Neuronal stem cell (in vitro differentiated cells): ENCODE data around the gene APH1A.

Experiments used
- DNase-seq: peaks from one replicate; pipeline ENCODE4 v3.0.0-alpha.2; 2013; ENCODE audit warnings: low spot score
- H2AFZ ChIP-seq: one replicate; pipeline ENCODE4 v1.6.1; 2013; ENCODE audit warnings: mild to moderate bottlenecking, low read length, inconsistent platforms
- H2AK5ac ChIP-seq: 2 replicates; pipeline ENCODE4 v1.6.1; 2013; ENCODE audit warnings: low read depth, mild to moderate bottlenecking, inconsistent platforms, low read length, moderate library complexity, mixed read lengths
- H2BK120ac ChIP-seq: 2 replicates; pipeline ENCODE4 v1.6.1; 2013; ENCODE audit warnings: low read depth, mild to moderate bottlenecking, inconsistent platforms, low read length, moderate library complexity, mixed read lengths
- H2BK12ac ChIP-seq: one replicate; pipeline ENCODE4 v1.6.1; 2013; ENCODE audit warnings: low read length, inconsistent platforms
- H2BK15ac ChIP-seq: 2 replicates; pipeline ENCODE4 v1.6.1; 2013; ENCODE audit warnings: mild to moderate bottlenecking, low read length, inconsistent platforms, mixed read lengths
- H2BK5ac ChIP-seq: one replicate; pipeline ENCODE4 v1.6.1; 2013; ENCODE audit warnings: inconsistent platforms, mild to moderate bottlenecking, low read length, moderate library complexity
- H3K14ac ChIP-seq: one replicate; pipeline ENCODE4 v1.6.1; 2013; ENCODE audit warnings: low read length, inconsistent platforms
- H3K18ac ChIP-seq: 2 replicates; pipeline ENCODE4 v1.6.1; 2013; ENCODE audit warnings: low read length, inconsistent platforms
- H3K23ac ChIP-seq: 2 replicates; pipeline ENCODE4 v1.6.1; 2013; ENCODE audit warnings: low read depth, mild to moderate bottlenecking, mixed read lengths, low read length, inconsistent platforms; ENCODE audit not compliant: poor library complexity
- H3K27ac ChIP-seq: replicated peaks from 3 replicates; pipeline ENCODE4 v1.5.1; 2013; ENCODE audit warnings: low read length, inconsistent platforms
- H3K27me3 ChIP-seq, 3 experiments: 2 replicates each; pipeline ENCODE4 v1.6.1; 2013; ENCODE audit warnings: low read length in 3 of 3, mild to moderate bottlenecking in 2 of 3, inconsistent platforms in 1 of 3, low read depth in 1 of 3, mixed read lengths in 1 of 3, moderate library complexity in 1 of 3; ENCODE audit not compliant: control insufficient read depth in 3 of 3, insufficient read depth in 3 of 3
- H3K36me3 ChIP-seq, 2 donors: replicated peaks in 1 of 2; 2 replicates each; pipeline ENCODE4 v1.6.1; 2013; ENCODE audit warnings: low read length in 2 of 2; ENCODE audit not compliant: control insufficient read depth in 2 of 2, insufficient read depth in 2 of 2
- H3K4ac ChIP-seq: 2 replicates; pipeline ENCODE4 v1.6.1; 2013; ENCODE audit warnings: inconsistent platforms, mild to moderate bottlenecking, low read length, moderate library complexity
- H3K4me1 ChIP-seq, 2 donors: 1 replicate in 1 of 2; 2 replicates in 1 of 2; pipeline ENCODE4 v1.6.1; 2013; ENCODE audit warnings: low read length in 2 of 2, low read depth in 1 of 2; ENCODE audit not compliant: control insufficient read depth in 2 of 2, insufficient read depth in 1 of 2
- H3K4me2 ChIP-seq: one replicate; pipeline ENCODE4 v1.6.1; 2013; ENCODE audit warnings: mild to moderate bottlenecking, low read length, inconsistent platforms; ENCODE audit not compliant: insufficient read depth, poor library complexity, severe bottlenecking
- H3K4me3 ChIP-seq, 2 donors: 2 replicates each; pipeline ENCODE4 v1.5.1; 2013; ENCODE audit warnings: low read length in 2 of 2, mild to moderate bottlenecking in 2 of 2, inconsistent platforms in 1 of 2, moderate library complexity in 1 of 2
- H3K79me1 ChIP-seq: one replicate; pipeline ENCODE4 v1.6.1; 2013; ENCODE audit warnings: low read depth, mild to moderate bottlenecking, inconsistent platforms, low read length, moderate library complexity
- H3K9ac ChIP-seq: one replicate; pipeline ENCODE4 v1.6.1; 2013; ENCODE audit warnings: mild to moderate bottlenecking, low read depth, low read length, inconsistent platforms; ENCODE audit not compliant: poor library complexity
- H3K9me3 ChIP-seq, 2 donors: replicated peaks in 1 of 2; 2 replicates each; pipeline versions ENCODE3 to v1.6.1; 2013; ENCODE audit warnings: low read length in 2 of 2, mild to moderate bottlenecking in 2 of 2, inconsistent platforms in 1 of 2, low read depth in 1 of 2, mixed read lengths in 1 of 2, moderate library complexity in 1 of 2; ENCODE audit not compliant: control insufficient read depth in 2 of 2, insufficient read depth in 1 of 2
- H4K8ac ChIP-seq: one replicate; pipeline ENCODE4 v1.6.1; 2013; ENCODE audit warnings: low read depth, mild to moderate bottlenecking, inconsistent platforms, low read length, moderate library complexity
- H4K91ac ChIP-seq: one replicate; pipeline ENCODE4 v1.6.1; 2013; ENCODE audit warnings: low read length, low read depth, mild to moderate bottlenecking, inconsistent platforms; ENCODE audit not compliant: poor library complexity
- WGBS, 2 donors: extraction: QIAGEN DNeasy Blood & Tissue Kit; methylation state at CpG; one replicate each; pipeline ENCODE4 v1.1.7; 2013; ENCODE audit warnings: missing lambda C conversion rate in 2 of 2, mixed read lengths in 1 of 2; ENCODE audit not compliant: insufficient read length in 2 of 2, insufficient replicate concordance in 1 of 2; ENCODE audit errors: extremely low coverage in 2 of 2; 5-methylcytosine and 5-hydroxymethylcytosine counted together

Gene APH1A

DNA sequence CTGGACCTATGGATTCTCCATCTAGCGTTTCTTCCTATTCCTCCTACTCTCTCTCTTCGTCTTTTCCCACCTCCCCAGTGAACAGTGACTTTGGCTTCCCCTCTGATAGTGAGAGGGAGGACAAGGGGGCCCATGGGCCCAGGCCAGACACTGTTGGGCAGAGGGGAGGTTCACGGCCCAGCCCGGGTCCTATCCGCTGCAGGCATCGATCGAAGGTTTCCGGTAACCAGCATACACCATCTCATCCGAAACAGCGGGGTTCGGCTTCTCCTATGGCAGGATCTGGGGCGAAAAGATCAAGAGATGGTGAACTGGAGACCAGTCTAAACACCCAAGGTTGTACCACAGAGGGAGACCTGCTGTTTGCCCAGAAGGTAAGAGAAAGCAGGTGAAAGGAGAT lies 14.4 kb upstream of the APH1A start:
- peaks cover 3 to 33% of the 10 kb centered on the region in 2 donors for H3K36me3 ChIP-seq
- H2BK120ac ChIP-seq: no peak overlapping the region
- H3K27me3 ChIP-seq: peaks cover 0 to 7% (median 0%) of the 10 kb centered on the region in 3 experiments
- H3K27ac ChIP-seq: no peak overlapping the region
- H3K9ac ChIP-seq: no peak overlapping the region
- H2AK5ac ChIP-seq: no peak overlapping the region
- peaks cover 0 to 10% of the 10 kb centered on the region in 2 donors for H3K4me1 ChIP-seq
- H3K4me3 ChIP-seq: peak overlapping the region; percentile 10 to 47
- no peak overlapping the region for H3K4ac ChIP-seq
- H4K8ac ChIP-seq: no peak overlapping the region
- H3K79me1 ChIP-seq: no peaks in the 10 kb centered on the region
- no peaks in the 10 kb centered on the region for H3K9me3 ChIP-seq
- H2BK15ac ChIP-seq: no peak overlapping the region
- H4K91ac ChIP-seq: no peak overlapping the region
- no peak overlapping the region for H3K18ac ChIP-seq
- H2BK5ac ChIP-seq: no peak overlapping the region
- H3K14ac ChIP-seq: no peak overlapping the region
- no CpG with 5 or more reads among the region's 12 CpGs for WGBS, 2 donors
- no peak overlapping the region for H2BK12ac ChIP-seq
- no peak overlapping the region for H2AFZ ChIP-seq
- DNase-seq: no peak
- peak overlapping the region; percentile 88 for H3K4me2 ChIP-seq
- no peak overlapping the region for H3K23ac ChIP-seq

DNA sequence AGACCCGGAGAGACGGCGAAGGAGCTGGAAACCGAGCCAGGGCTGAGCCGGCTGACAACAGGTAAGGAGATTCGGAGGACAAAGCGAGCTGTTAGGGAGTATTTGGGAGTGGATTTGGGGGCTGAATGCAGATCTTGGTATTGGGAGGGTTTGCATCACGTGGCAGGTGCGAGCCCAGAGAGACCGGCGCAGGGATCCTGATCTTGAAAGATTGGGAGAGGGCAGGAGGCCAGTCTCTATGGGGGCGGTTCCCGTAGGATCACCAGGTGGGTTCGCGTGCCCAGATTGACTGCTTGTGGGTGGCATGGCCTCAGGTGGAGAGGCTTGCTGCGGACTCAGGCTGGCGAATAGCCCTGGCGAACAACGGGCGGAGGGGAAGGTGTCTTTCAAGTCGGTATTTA lies 13.7 kb upstream of the APH1A start:
- Histone ChIP-seq H2BK15ac (no peak overlapping the region), H3K27ac (no peak overlapping the region), H3K27me3 (peaks cover 0 to 7% (median 0%) of the 10 kb centered on the region in 3 experiments), H4K91ac (no peak overlapping the region), H3K36me3 (peaks cover 4 to 39% of the 10 kb centered on the region in 2 donors), H2AK5ac (peak overlapping the region; percentile 22), H3K14ac (peak overlapping the region; percentile 22), H3K9ac (peak overlapping the region; percentile 65), H3K4me1 (peaks cover 0 to 10% of the 10 kb centered on the region in 2 donors), H4K8ac (no peak overlapping the region), H3K4ac (no peak overlapping the region), H3K23ac (no peak overlapping the region), H3K9me3 (no peaks in the 10 kb centered on the region), H3K4me3 (peak overlapping the region; percentile 47 to 82), H2BK12ac (no peak overlapping the region), H3K18ac (peak overlapping the region; percentile 84), H3K79me1 (no peaks in the 10 kb centered on the region), H2BK5ac (no peak overlapping the region), H3K4me2 (peak overlapping the region; percentile 88), H2BK120ac (no peak overlapping the region), H2AFZ (peak overlapping the region; percentile 63)
- DNase-seq: no peak
- no CpG with 5 or more reads among the region's 21 CpGs for WGBS, 2 donors

DNA sequence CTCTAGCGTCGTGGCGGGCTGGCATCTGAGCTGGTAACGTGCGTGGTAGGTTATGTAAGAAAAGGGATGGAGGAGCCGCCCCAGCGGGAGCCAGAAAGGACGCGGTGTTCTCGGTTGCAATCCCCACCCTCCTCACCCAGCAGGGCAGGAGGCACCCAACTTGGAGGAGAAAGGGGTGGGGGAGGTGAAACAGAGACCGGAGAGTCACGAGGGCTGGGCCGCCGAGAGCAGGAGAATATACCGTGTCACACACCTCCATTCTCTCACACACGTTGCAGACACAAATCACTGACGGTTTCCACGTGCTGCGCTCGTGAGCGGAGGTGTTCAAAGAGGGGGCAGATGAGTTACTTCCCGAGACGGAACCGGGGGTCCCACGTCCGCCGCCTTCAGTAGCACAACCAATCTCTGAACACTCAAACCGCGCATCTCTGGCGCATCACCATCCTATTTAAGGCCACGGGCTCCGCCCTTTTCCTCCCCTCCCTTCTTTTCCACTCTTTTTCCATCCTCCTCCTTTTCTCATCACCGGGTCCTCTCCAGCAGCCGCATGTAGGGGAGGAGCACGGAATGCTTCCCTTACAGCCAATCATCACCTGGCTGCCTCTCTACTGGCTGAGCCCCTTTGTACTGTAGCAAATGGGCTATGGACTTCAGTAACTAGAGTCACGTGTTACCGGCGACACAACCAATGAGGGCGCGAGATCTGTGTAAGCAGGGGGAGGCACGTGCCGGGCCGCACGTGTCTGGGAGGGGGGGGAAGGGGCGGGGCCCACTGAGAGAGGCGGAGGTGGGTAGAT lies 13.1 kb upstream of the APH1A start, which contains the start of gene CIART:
TSS of gene CIART (plus strand) at position 797 of the 800 bp plus-strand sequence. CDS start 714 bp downstream, outside the sequence.
- no peak within 1 kb of the TSS for H3K4ac ChIP-seq
- H4K91ac ChIP-seq: no peak within 1 kb of the TSS
- H2AFZ ChIP-seq: peak within 1 kb of the TSS; percentile 63
- H2AK5ac ChIP-seq: peak within 1 kb of the TSS; percentile 48
- H2BK5ac ChIP-seq: no peak within 1 kb of the TSS
- H2BK15ac ChIP-seq: no peak within 1 kb of the TSS
- DNase-seq: peak; percentile 93
- WGBS, 2 donors: no CpG with 5 or more reads among the region's 46 CpGs
- peaks cover 0 to 10% of the 10 kb centered on the region in 2 donors for H3K4me1 ChIP-seq
- no peaks in the 10 kb centered on the region for H3K79me1 ChIP-seq
- H3K9ac ChIP-seq: peak within 1 kb of the TSS; percentile 65
- H2BK120ac ChIP-seq: no peak within 1 kb of the TSS
- no peak within 1 kb of the TSS for H3K27ac ChIP-seq
- H3K18ac ChIP-seq: peak within 1 kb of the TSS; percentile 84
- H3K23ac ChIP-seq: peak within 1 kb of the TSS; percentile 66
- H4K8ac ChIP-seq: no peak within 1 kb of the TSS
- peak within 1 kb of the TSS; percentile 22 for H3K14ac ChIP-seq
- no peaks in the 10 kb centered on the region for H3K9me3 ChIP-seq
- H3K36me3 ChIP-seq: peaks cover 5 to 44% of the 10 kb centered on the region in 2 donors
- peak within 1 kb of the TSS; percentile 88 for H3K4me2 ChIP-seq
- H2BK12ac ChIP-seq: peak within 1 kb of the TSS; percentile 27
- peak within 1 kb of the TSS; percentile 47 to 82 for H3K4me3 ChIP-seq
- peaks cover 0 to 7% (median 0%) of the 10 kb centered on the region in 3 experiments for H3K27me3 ChIP-seq

DNA sequence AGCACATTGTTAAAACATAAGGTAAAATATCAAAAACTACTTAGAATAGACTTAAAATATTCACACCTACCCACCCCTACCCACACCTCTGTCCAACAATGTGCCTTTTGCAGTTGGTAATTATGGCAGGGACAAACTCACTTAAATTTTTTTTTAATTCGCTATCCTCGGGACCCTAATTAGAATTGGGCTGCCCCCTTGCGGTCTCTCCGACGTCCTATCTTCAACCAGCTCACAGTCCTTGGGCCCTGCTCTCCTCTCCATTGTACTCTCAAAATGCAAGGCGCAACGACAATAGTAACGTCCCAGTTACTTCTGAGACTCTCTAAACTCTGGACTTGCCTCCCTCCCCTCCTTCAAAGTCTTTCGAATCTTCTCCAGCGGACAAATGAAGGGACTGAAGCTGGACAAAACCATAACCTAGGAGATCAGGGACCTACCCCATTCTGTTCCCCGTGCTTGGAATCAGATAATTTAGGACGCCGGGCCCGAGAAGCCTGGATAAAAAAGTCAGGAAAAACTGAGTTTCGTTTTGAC lies 12.5 kb upstream of the APH1A start:
- peak overlapping the region; percentile 48 for H2AK5ac ChIP-seq
- no peak overlapping the region for H4K8ac ChIP-seq
- no peak overlapping the region for H3K4ac ChIP-seq
- H2BK120ac ChIP-seq: no peak overlapping the region
- H3K36me3 ChIP-seq: peaks cover 6 to 45% of the 10 kb centered on the region in 2 donors
- peaks cover 0 to 7% (median 0%) of the 10 kb centered on the region in 3 experiments for H3K27me3 ChIP-seq
- no peaks in the 10 kb centered on the region for H3K79me1 ChIP-seq
- WGBS, 2 donors: no CpG with 5 or more reads among the region's 15 CpGs
- no peak overlapping the region for H3K14ac ChIP-seq
- H3K23ac ChIP-seq: peak overlapping the region; percentile 66
- H2BK5ac ChIP-seq: no peak overlapping the region
- peak overlapping the region; percentile 83 for H3K18ac ChIP-seq
- H4K91ac ChIP-seq: no peak overlapping the region
- peak overlapping the region; percentile 40 to 71 for H3K4me3 ChIP-seq
- H2BK15ac ChIP-seq: no peak overlapping the region
- no peaks in the 10 kb centered on the region for H3K9me3 ChIP-seq
- H3K27ac ChIP-seq: no peak overlapping the region
- no peak overlapping the region for H2BK12ac ChIP-seq
- DNase-seq: peak; percentile 62
- H2AFZ ChIP-seq: peak overlapping the region; percentile 19
- H3K9ac ChIP-seq: no peak overlapping the region
- H3K4me1 ChIP-seq: peaks cover 0 to 10% of the 10 kb centered on the region in 2 donors
- peak overlapping the region; percentile 71 for H3K4me2 ChIP-seq
